ENCODE data around the gene DPP7.

The DPP7 gene

DNA sequence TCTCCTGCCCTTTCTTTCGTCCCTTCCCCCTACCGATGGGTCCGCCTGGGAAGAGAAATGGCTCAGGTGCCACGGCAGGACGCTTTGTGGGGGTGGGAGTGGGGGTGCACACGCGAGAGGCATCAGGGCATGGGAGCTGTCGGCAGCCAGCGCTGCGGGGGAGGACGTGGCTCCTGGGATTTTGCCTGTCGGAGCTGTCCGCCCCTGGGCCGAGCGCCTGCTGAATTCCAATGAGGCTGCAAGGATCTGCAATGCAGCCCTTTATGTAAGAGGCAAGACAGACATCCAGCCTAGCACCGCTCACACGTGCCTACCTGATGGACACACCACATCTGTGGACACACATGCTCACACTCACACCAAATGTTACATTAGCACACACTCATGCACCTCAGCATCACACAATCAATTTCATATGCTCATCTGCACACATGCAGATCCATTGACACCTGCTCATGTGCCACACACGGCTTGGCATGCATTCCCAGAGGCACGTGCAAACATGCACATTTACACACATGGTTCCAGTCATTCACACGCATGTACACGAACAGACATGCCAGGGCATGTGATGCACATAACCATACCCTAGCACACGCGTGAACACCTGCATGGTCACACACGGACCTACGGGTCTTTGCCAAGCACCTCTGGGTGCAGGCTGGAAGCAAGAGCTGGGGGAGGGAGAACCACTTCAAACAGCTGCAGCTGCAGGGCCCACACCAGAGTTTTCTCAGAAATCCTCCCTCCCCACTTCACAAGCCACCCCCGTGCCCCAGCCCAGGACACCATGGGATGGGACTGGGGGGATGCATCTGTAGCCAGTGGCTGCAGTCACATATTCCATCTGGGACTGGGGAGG, 25.8 kb upstream of the DPP7 start:
- H3K4me2 ChIP-seq (ENCODE audit: low read length), result no peak overlapping the region
- TF ChIP-seq, protein P1, sequence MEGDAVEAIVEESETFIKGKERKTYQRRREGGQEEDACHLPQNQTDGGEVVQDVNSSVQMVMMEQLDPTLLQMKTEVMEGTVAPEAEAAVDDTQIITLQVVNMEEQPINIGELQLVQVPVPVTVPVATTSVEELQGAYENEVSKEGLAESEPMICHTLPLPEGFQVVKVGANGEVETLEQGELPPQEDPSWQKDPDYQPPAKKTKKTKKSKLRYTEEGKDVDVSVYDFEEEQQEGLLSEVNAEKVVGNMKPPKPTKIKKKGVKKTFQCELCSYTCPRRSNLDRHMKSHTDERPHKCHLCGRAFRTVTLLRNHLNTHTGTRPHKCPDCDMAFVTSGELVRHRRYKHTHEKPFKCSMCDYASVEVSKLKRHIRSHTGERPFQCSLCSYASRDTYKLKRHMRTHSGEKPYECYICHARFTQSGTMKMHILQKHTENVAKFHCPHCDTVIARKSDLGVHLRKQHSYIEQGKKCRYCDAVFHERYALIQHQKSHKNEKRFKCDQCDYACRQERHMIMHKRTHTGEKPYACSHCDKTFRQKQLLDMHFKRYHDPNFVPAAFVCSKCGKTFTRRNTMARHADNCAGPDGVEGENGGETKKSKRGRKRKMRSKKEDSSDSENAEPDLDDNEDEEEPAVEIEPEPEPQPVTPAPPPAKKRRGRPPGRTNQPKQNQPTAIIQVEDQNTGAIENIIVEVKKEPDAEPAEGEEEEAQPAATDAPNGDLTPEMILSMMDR (IDR thresholded peaks at IDR 0.05; ENCODE audit: low read depth, low read length), result no peak
- TF ChIP-seq EZH2phosphoT487 (IDR thresholded peaks at IDR 0.05; ENCODE audit: low read depth), result no peak
- H3K9ac ChIP-seq (ENCODE audit: low read length), result no peak overlapping the region
- 0 out of 2 replicates have a peak, but pooled peaks cover 19% of the 10 kb centered on the region for H3K27me3 ChIP-seq (ENCODE audit: low read depth, low read length)
- H4K20me1 ChIP-seq (ENCODE audit: insufficient read depth, low read length), result no peaks in the 10 kb centered on the region
- no peaks in the 10 kb centered on the region for H3K36me3 ChIP-seq (replicated peaks; ENCODE audit: low read depth, low read length)
- H2AFZ ChIP-seq (ENCODE audit: low read depth, low read length), result no peak overlapping the region
- H3K79me2 ChIP-seq (ENCODE audit: low read length), result no peaks in the 10 kb centered on the region
- no peaks in the 10 kb centered on the region for H3K9me3 ChIP-seq (ENCODE audit: insufficient read depth, low read length)
- no peak overlapping the region for H3K27ac ChIP-seq (ENCODE audit: low read length)
- no peaks in the 10 kb centered on the region for H3K4me1 ChIP-seq (ENCODE audit: low read length)
- H3K4me3 ChIP-seq (ENCODE audit: low read length), result no peak overlapping the region

DNA sequence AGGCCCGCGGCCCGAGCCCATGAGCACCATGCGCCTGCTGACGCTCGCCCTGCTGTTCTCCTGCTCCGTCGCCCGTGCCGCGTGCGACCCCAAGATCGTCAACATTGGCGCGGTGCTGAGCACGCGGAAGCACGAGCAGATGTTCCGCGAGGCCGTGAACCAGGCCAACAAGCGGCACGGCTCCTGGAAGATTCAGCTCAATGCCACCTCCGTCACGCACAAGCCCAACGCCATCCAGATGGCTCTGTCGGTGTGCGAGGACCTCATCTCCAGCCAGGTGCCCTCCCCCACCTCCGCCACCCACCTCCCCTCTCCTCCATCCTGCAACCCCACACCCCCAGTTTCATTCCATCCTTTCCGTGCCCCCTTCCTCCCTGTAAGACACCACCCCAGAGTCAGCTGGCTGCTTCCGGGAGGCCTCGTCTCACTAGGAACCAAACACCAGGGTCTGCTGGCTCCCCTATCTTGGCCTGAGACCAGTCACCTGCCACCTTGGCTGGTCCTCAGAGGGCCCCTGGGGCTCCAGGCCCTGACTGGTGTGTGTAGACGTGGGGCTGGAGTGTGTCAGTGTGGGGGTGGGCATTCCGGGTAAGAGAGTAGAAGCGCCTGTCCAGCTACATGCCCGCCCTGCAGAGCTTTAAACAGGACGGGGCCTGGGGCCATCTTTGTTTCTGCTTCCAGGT, 25.1 kb upstream of the DPP7 start:
- Histone ChIP-seq H3K4me1 (ENCODE audit: low read length) (no peaks in the 10 kb centered on the region), H3K4me2 (ENCODE audit: low read length) (no peak overlapping the region), H3K27ac (ENCODE audit: low read length) (no peak overlapping the region), H3K79me2 (ENCODE audit: low read length) (no peaks in the 10 kb centered on the region), H3K9ac (ENCODE audit: low read length) (no peak overlapping the region), H3K36me3 (replicated peaks; ENCODE audit: low read depth, low read length) (no peaks in the 10 kb centered on the region), H3K9me3 (ENCODE audit: insufficient read depth, low read length) (no peaks in the 10 kb centered on the region), H4K20me1 (ENCODE audit: insufficient read depth, low read length) (no peaks in the 10 kb centered on the region), H3K4me3 (ENCODE audit: low read length) (no peak overlapping the region), H3K27me3 (ENCODE audit: low read depth, low read length) (0 out of 2 replicates have a peak, but pooled peaks cover 19% of the 10 kb centered on the region), H2AFZ (ENCODE audit: low read depth, low read length) (no peak overlapping the region)
- TF ChIP-seq EZH2phosphoT487 (IDR thresholded peaks at IDR 0.05; ENCODE audit: low read depth), result no peak
- TF ChIP-seq, protein P1 (IDR thresholded peaks at IDR 0.05; ENCODE audit: low read depth, low read length), result no peak

DNA sequence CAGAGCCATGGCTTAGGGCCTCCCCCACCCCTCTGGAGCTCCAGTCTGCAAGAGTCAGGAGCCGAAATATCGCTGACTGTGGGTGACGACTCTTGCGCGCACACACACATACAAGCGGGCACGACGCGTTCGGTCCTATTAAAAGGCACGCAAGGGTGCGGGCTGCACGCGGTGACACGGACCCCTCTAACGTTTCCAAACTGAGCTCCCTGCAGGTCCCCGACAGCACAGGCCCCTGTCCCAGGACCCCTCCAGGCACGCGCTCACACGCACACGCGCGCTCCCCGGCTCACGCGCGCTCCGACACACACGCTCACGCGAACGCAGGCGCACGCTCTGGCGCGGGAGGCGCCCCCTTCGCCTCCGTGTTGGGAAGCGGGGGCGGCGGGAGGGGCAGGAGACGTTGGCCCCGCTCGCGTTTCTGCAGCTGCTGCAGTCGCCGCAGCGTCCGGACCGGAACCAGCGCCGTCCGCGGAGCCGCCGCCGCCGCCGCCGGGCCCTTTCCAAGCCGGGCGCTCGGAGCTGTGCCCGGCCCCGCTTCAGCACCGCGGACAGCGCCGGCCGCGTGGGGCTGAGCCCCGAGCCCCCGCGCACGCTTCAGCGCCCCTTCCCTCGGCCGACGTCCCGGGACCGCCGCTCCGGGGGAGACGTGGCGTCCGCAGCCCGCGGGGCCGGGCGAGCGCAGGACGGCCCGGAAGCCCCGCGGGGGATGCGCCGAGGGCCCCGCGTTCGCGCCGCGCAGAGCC, 24.4 kb upstream of the DPP7 start, which contains the start of gene GRIN1:
TSS of gene GRIN1 (plus strand) at position 433 of the 746 bp plus-strand sequence. CDS start 333 bp downstream, outside the sequence.
- Histone ChIP-seq H3K4me1 (ENCODE audit: low read length) (no peaks in the 10 kb centered on the region), H3K4me2 (ENCODE audit: low read length) (no peak within 1 kb of the TSS), H3K36me3 (replicated peaks; ENCODE audit: low read depth, low read length) (no peaks in the 10 kb centered on the region), H2AFZ (ENCODE audit: low read depth, low read length) (no peak within 1 kb of the TSS), H3K27me3 (ENCODE audit: low read depth, low read length) (0 out of 2 replicates have a peak, but pooled peaks cover 19% of the 10 kb centered on the region), H3K9me3 (ENCODE audit: insufficient read depth, low read length) (no peaks in the 10 kb centered on the region), H3K9ac (ENCODE audit: low read length) (no peak within 1 kb of the TSS), H4K20me1 (ENCODE audit: insufficient read depth, low read length) (no peaks in the 10 kb centered on the region), H3K4me3 (ENCODE audit: low read length) (no peak within 1 kb of the TSS), H3K79me2 (ENCODE audit: low read length) (no peaks in the 10 kb centered on the region), H3K27ac (ENCODE audit: low read length) (no peak within 1 kb of the TSS)
- TF ChIP-seq, protein P1 (IDR thresholded peaks at IDR 0.05; ENCODE audit: low read depth, low read length), result no peak
- TF ChIP-seq EZH2phosphoT487 (IDR thresholded peaks at IDR 0.05; ENCODE audit: low read depth), result no peak
